Kidney epithelial cell (primary cell): ENCODE data around the gene STIM1. TPM values are rescaled to one million over a fixed set of nuclear protein-coding genes. Genes with fewer than 3 reads are reported as not detected.
"Not testable (repeated sequence)": the region's sequence is repeated elsewhere in the genome, so short reads cannot be mapped to it uniquely, and the experiment has no call there.

Experiments used
- DNase-seq: peaks from one replicate; pipeline ENCODE4 v3.0.0-alpha.2; 2010; ENCODE audit warnings: low read depth
- H3K27me3 ChIP-seq: 2 replicates; pipeline ENCODE4 v1.6.0; 2011; ENCODE audit warnings: low read length; ENCODE audit not compliant: control insufficient read depth, insufficient read depth
- H3K36me3 ChIP-seq: 2 replicates; pipeline ENCODE4 v1.5.1; 2011; ENCODE audit warnings: low read length; ENCODE audit not compliant: control insufficient read depth, insufficient read depth
- H3K4me3 ChIP-seq: 2 replicates; pipeline ENCODE4 v1.5.1; 2011; ENCODE audit warnings: low read depth, mild to moderate bottlenecking, control low read depth, low read length
- CTCF ChIP-seq: IDR thresholded peaks from 2 replicates; pipeline ENCODE4 v1.5.1; 2011; ENCODE audit warnings: mild to moderate bottlenecking, moderate library complexity, low read length, control low read depth, inconsistent platforms; ENCODE audit not compliant: insufficient read depth, poor library complexity, severe bottlenecking
- total RNA-seq: library from RNA; depleted of rRNA; stranded (reverse); fragments of >200 nt; gene quantifications from 2 replicates; pipeline ENCODE4 v1.2.3, GENCODE V29; 2015

The STIM1 gene
- total RNA-seq, 1 donor from 2014 or later, result 25.4 TPM

GRCh38 chr11:4050138-4050537 is 194.7 kb downstream of the STIM1 start:
- no peak for TF ChIP-seq CTCF
- Histone ChIP-seq H3K4me3 (no peak overlapping the region), H3K36me3 (no peaks in the 10 kb centered on the region), H3K27me3 (no peaks in the 10 kb centered on the region)
- no peak for DNase-seq

GRCh38 chr11:4053200-4053599 is 197.7 kb downstream of the STIM1 start:
- H3K36me3 ChIP-seq, H3K4me3 ChIP-seq, H3K27me3 ChIP-seq, DNase-seq: not testable (repeated sequence)

GRCh38 chr11:4054643-4055042 is 199.2 kb downstream of the STIM1 start:
- Histone ChIP-seq H3K27me3 (no peaks in the 10 kb centered on the region), H3K4me3 (no peak overlapping the region), H3K36me3 (no peaks in the 10 kb centered on the region)
- TF ChIP-seq CTCF, result no peak
- DNase-seq, result no peak

GRCh38 chr11:4059424-4059823 is 204.0 kb downstream of the STIM1 start:
- Histone ChIP-seq H3K27me3 (no peaks in the 10 kb centered on the region), H3K36me3 (no peaks in the 10 kb centered on the region), H3K4me3 (no peak overlapping the region)
- no peak for DNase-seq
- TF ChIP-seq CTCF, result no peak

GRCh38 chr11:4060182-4060923 is 204.9 kb downstream of the STIM1 start:
- no peaks in the 10 kb centered on the region for H3K36me3 ChIP-seq
- DNase-seq, result no peak
- H3K27me3 ChIP-seq, result no peaks in the 10 kb centered on the region
- no peak for TF ChIP-seq CTCF
- no peak overlapping the region for H3K4me3 ChIP-seq

GRCh38 chr11:4061700-4062099 is 206.2 kb downstream of the STIM1 start:
- no peak for DNase-seq
- no peak for TF ChIP-seq CTCF

More at GRCh38 chr11:4061700-4062099, 206.2 kb downstream of the STIM1 start:
- no peaks in the 10 kb centered on the region for H3K36me3 ChIP-seq
- no peak overlapping the region for H3K4me3 ChIP-seq
- H3K27me3 ChIP-seq, result no peaks in the 10 kb centered on the region
